GM19372 (cell line): ENCODE results near the gene SFTPA2.
"Not testable (repeated sequence)": the region's sequence is repeated elsewhere in the genome, so short reads cannot be mapped to it uniquely, and the experiment has no call there.

Source experiments
- ATAC-seq: cut with Tn5 transposase; IDR thresholded peaks from one replicate; pipeline ENCODE4 v1.9.1; 2021; ENCODE audit warnings: mild to moderate bottlenecking, low read depth, moderate library complexity; ENCODE audit not compliant: unreplicated experiment

The SFTPA2 gene

GRCh38 chr10:79561257-79561656 lies 1.1 kb upstream of the SFTPA2 start:
- no peak for ATAC-seq

DNA sequence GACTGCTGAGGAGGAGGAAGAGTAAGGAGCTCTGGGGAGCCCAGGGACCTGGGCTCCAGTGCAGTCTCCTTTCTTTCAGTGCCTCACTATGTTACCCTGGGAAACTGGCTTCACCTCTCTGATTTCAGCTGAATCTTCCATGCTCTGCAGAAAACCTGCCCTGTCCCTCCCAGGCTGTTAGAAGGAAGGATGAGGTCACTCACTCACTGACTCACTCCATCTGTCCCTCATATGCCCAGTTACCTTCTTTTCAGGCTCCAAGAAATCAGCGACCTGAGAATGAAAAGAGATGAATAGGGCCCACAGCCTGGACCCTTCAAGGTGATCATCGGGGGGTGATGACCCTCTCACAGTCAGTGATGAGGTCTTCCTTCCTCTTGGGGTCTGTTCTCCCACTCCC lies 481 bp downstream of the SFTPA2 start:
- ATAC-seq, result no peak

GRCh38 chr10:79556961-79557360 lies 3.2 kb downstream of the SFTPA2 start:
- not testable (repeated sequence) for ATAC-seq

- no peak for ATAC-seq
Observed at GRCh38 chr10:79555354-79556309, 4.6 kb downstream of the SFTPA2 start.

DNA sequence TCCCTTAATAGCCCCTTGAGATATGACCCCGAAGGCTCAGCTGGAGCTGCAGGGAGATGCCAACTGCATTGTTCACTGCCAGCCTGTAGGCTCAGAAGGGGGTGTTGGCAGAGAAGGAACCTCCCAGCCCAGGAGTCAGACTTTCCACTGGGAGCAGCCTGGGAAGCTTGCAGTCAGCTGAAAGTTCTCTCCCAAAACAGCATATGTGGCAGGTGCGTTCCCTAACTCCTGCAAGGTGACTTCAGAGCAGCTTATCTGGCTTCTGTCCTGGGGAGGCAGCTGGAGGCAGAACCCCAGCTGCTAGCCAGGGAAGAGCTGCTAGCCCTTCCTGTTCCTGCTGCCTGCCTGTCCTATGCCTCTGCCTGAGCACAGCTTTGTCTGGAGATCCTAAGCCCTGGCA lies 8.1 kb downstream of the SFTPA2 start:
- ATAC-seq, result no peak

- ATAC-seq, result no peak
Observed at GRCh38 chr10:79547973-79548372, 12.2 kb downstream of the SFTPA2 start.

DNA sequence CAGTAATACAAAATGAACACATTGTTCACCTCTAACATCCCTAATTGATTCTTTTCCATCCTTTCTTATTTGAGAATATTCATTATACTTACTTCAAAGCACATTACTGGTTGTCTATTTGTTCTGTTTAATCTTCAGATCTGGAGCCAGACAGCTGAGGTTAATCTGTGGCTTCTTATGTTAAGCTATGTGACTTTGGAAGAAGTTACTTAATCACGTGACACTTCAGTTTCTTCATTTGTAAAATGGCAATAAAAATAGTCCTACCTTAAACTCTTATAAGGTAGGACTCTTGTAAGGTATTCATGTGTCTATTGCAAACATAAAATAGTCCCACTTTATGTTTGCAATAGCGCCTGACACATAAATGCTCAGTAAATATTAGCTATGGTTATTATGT lies 13.1 kb downstream of the SFTPA2 start:
- not testable (repeated sequence) for ATAC-seq

DNA sequence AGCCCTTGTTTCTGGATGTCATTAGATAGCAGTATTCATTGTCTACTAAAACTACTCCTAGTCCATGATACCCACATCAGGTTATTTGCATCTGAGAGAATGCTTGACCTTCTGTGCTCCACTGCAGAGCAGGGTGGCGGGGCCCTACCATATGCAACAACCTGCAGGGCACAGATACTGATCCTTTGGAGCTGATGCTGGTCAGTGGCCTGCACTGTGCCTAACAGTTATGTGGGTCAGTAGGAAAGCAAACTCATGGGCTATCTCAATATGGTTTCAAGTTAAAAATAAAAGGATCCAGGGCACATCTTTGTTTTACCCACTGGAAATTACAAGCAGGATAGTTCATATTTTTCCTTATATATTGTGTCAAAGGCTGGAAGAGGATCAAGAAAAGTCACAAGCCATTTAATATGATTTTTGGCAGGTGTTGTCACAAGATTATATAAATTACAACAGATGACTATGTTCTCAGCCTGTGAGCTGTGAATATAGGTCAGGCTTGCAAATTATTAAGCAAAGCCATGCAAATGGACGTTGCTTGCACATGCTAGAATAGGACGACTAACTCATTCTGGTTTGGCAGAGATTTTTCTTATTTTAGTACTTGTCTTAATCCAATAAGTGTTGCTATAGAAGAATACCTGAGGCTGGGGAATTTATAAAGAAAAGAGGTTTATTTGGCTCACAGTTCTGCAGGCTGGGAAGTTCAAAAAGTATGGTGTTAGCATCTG lies 15.1 kb downstream of the SFTPA2 start:
- not testable (repeated sequence) for ATAC-seq

- ATAC-seq, result not testable (repeated sequence)
Observed at GRCh38 chr10:79544408-79544807, 15.8 kb downstream of the SFTPA2 start.

DNA sequence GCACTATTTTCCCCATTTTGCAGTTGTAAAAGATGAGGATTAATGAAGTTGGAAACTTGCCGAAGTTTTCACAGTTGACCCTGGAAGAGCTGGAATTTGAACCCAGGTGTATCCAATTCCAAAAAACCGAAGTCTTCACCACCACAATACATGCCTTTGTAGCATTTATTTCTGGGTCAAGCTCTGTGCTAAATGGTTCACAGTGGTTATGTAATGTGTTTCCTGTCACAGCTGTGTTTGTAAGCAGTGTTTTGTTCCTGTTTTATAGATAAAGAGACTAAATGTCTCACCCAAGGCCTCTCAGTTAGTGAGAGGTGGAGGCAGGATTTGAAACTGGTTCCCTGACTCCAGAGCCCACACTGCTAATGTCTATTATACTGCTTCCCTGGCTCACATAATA lies 17.6 kb downstream of the SFTPA2 start:
- no peak for ATAC-seq

DNA sequence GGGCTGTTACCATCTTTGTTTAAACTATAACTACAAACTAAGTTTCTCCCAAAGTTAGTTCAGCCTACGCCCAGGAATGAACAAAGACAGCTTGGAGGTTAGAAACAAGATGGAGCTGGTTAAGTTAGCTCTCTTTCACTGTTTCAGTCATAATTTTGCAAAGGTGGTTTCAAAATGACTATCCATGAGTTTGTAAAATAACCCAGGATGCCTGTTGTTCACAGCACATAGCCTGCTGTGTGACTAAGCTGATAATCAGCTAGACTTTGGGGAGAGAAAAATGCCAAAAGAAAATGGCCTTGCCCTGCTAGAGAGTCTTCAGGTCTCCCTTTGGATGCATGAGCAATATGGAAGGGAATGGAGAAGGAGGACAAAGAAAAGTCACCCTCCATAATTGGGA lies 19.3 kb downstream of the SFTPA2 start:
- ATAC-seq, result peak; percentile 76

DNA sequence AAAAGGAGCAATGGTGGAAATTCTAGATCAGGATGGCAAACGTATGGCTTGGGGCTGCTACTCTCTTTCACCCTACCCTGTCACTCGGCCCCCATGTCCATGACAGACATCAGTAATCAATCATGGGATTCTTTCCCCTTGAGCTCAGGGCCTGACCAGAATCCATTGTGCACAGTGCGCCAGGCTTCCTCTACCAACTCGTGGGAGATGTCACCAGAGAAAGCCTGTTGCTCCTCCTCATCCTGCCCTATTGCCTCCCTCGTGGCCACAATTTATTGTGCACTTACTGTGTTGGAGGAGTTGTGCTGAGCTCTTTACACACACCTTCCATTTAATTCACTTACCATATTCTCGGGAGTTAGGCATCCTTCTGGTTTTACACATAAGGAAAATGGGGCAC lies 21.9 kb downstream of the SFTPA2 start:
- not testable (repeated sequence) for ATAC-seq

DNA sequence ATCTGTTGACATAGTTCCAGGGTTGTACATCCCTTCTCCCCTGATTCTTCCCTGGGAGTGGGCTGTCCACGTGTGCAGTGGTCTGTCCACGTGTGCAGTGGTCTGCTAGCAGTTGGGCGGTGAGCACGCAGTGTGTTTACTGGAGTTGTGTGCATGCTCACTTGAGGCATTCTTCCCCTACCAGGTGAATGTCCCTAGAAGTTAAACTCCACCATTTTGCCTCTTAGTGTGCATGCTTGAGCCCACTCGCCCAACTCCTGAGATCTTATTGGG lies 26.4 kb downstream of the SFTPA2 start:
- ATAC-seq, result not testable (repeated sequence)

DNA sequence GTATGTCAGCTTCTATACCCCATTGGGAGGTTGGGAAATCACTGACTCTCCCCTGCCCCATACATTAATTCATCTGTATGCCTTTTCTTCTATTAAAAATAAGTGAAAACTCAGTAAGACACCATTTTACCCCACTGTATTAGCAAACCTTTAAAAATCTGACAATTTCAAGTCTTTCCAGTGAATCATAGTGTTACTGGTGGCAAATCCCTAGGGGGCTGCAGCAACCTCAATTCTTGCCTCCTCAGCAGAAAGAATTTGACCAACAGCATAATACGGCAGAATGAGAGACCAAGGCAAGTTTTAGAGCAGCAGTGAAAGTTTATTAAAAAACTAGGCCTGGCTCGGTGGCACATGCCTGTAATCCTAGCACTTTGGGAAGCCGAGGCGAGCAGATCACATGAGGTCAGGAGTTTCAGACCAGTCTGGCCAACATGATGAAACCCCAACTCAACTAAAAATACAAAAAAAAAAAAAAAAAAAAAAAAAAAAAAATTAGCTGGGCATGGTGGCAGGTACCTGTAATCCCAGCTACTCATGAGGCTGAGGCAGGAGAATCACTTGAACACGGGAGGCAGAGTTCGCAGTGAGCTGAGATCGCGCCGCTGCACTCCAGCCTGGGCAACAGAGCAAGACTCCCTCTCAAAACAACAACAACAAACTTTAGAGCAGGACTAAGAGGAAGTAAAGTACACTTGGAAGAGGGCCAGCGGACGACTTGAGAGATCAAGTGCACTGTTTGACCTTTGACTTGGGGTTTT lies 26.9 kb downstream of the SFTPA2 start:
- not testable (repeated sequence) for ATAC-seq

GRCh38 chr10:79528261-79528660 lies 31.9 kb downstream of the SFTPA2 start:
- ATAC-seq, result not testable (repeated sequence)

- ATAC-seq, result peak; percentile 86
Observed at GRCh38 chr10:79525049-79525710, 35.0 kb downstream of the SFTPA2 start.

DNA sequence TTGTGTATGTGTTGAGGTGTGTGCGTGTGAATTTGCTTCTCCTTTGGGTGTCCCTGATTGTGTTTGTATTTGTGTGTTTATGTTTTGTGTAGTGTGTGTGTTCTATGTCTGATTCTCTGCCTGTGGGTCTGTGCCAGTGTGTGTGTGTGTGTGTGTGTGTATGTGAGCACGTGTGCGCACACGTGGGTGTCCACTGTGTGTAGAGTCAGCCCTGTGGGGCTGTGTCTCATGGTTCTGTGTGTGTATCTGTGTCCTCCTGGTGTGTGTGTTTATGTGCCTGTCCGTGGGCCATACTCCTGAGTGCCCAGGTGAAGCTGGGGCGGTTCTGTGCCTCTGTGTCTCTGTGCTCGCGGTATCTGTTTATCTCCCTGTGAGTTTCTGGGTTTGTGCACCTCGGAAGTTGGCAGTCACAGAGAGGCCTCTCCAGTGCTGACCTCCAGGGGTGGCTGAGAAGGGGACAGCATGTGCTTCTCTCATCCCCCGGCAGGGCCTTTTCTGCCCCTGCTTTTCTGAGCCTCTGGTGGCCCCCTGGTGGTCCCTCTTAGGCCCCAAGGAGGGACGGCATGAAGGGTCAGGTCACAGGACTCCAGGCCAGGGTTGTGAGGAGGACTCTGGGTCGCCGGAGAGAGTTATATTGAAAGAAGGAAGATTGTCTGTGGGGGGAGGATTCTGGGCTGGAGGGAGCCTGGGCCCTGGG lies 36.9 kb downstream of the SFTPA2 start:
- ATAC-seq, result not testable (repeated sequence)

DNA sequence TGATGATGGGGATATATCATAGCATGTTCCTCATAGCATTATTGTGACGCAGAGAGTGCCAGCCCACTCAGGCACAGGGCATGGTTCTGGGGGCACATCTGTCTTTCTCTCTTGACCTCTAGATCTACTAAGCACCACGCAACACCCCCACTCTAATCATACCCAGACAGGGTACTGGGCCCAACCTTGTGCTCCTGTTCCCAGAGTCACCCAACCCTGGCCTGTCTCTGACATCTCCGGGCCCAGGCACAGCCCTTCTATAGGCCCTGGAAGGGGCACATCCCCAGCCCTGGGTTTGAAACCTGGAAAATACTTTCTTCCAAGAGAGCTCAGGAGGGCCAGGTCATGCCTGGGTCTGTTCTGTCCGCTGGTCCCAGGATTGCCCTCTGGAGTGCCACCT lies 37.7 kb downstream of the SFTPA2 start:
- not testable (repeated sequence) for ATAC-seq

DNA sequence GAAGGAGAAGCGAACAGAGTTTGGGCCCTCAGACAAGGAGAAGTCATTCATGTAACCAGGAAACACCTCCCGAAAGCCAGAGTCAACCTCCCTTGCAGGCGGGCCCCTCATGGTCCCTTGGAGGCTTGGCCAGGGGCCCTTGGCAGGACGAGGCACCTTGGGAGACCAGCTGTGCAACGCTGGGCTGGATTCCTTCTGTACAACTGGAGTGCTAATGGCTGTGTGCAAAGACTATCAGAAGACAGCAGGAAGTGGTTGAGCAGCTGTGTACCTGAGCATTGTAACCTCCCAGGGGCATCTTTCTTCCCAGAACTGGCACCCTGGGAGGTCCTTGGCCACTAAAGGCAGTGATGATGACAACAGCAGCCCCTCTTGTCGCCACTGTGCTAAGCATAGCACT lies 38.5 kb downstream of the SFTPA2 start:
- not testable (repeated sequence) for ATAC-seq

DNA sequence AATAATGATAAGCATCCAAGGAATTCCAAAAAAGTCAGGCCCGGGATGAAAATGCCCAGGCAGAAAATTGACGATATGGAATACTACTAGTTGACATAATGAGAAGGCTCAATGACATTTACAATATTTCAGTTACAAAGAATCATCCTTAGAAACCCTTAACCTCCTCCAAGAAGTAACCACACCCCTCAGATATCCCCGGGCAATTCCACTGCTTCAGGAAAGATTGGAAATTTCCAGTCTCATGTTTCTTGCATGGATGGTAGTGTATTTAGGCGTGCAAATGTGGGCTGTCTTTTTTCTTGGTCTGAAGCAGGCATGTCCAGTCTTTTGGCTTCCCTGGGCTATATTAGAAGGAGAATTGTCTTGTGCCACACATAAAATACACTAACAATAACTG lies 42.6 kb downstream of the SFTPA2 start:
- not testable (repeated sequence) for ATAC-seq
